GM23338 (cell line): Measurements from ENCODE around the gene LRBA. TPM values are rescaled to one million over a fixed set of nuclear protein-coding genes. Genes with fewer than 3 reads are reported as not detected.

ENCODE experiments used
- ATAC-seq: fragments of 200-7000 bp; cut with Tn5 transposase; 3 replicates; pipeline ENCODE4 v1.9.1; 2020
- DNase-seq: peaks from one replicate; pipeline ENCODE4 v3.0.0-alpha.2; 2015; ENCODE audit warnings: low spot score
- H2AFZ ChIP-seq: fragments of 200-600 bp; sonication (generic); 2 replicates; pipeline ENCODE4 v1.8.0; 2016; ENCODE audit warnings: antibody characterized with exemption, mild to moderate bottlenecking, moderate library complexity
- H3F3A ChIP-seq: fragments of 200-600 bp; sonication (generic); replicated peaks from 2 replicates; pipeline ENCODE4 v1.8.0; 2017; ENCODE audit warnings: antibody characterized with exemption, mixed run types, low read depth
- H3K27ac ChIP-seq: fragments of 200-600 bp; sonication (generic); 2 replicates; pipeline ENCODE4 v1.6.1; 2016; ENCODE audit warnings: low read depth
- H3K27me3 ChIP-seq: fragments of 200-600 bp; sonication (generic); 2 replicates; pipeline ENCODE4 v1.8.0; 2016; ENCODE audit warnings: mild to moderate bottlenecking, mixed run types, moderate library complexity; ENCODE audit not compliant: insufficient read depth
- H3K36me3 ChIP-seq: fragments of 200-600 bp; sonication (generic); 2 replicates; pipeline ENCODE4 v1.8.0; 2016; ENCODE audit warnings: mild to moderate bottlenecking; ENCODE audit not compliant: insufficient read depth
- H3K4me1 ChIP-seq: fragments of 200-600 bp; sonication (generic); 2 replicates; pipeline ENCODE4 v1.8.0; 2016; ENCODE audit warnings: mild to moderate bottlenecking, moderate library complexity; ENCODE audit not compliant: insufficient read depth
- H3K4me2 ChIP-seq: fragments of 200-600 bp; sonication (generic); 2 replicates; pipeline ENCODE4 v1.7.1; 2017; ENCODE audit warnings: mixed run types
- H3K4me3 ChIP-seq: fragments of 200-600 bp; sonication (generic); 2 replicates; pipeline ENCODE4 v1.6.1; 2016; ENCODE audit warnings: mixed run types
- H3K79me2 ChIP-seq: fragments of 200-600 bp; sonication (generic); replicated peaks from 2 replicates; pipeline ENCODE4 v1.8.0; 2017; ENCODE audit warnings: mild to moderate bottlenecking; ENCODE audit not compliant: insufficient read depth
- H3K9me2 ChIP-seq: fragments of 200-600 bp; sonication (generic); 2 replicates; pipeline ENCODE4 v1.8.0; 2017; ENCODE audit not compliant: insufficient read depth
- H4K20me1 ChIP-seq: fragments of 200-600 bp; sonication (generic); replicated peaks from 2 replicates; pipeline ENCODE4 v1.8.0; 2017; ENCODE audit warnings: mild to moderate bottlenecking; ENCODE audit not compliant: insufficient read depth
- H3K27ac Mint-ChIP-seq: 2 replicates; pipeline ENCODE4 v1.8.0; 2020; ENCODE audit warnings: inconsistent platforms, mild to moderate bottlenecking, moderate library complexity, mixed read lengths
- H3K27me3 Mint-ChIP-seq: 3 replicates; pipeline ENCODE4 v1.8.0; 2022; ENCODE audit warnings: low read depth, mild to moderate bottlenecking, moderate library complexity, mixed read lengths, inconsistent platforms; ENCODE audit not compliant: insufficient read depth, poor library complexity
- H3K36me3 Mint-ChIP-seq: 3 replicates; pipeline ENCODE4 v1.8.0; 2021; ENCODE audit warnings: low read depth, mild to moderate bottlenecking, inconsistent platforms, moderate library complexity, mixed read lengths
- H3K4me1 Mint-ChIP-seq: 3 replicates; pipeline ENCODE4 v1.8.0; 2020; ENCODE audit warnings: mild to moderate bottlenecking, inconsistent platforms, mixed read lengths
- H3K4me3 Mint-ChIP-seq: 3 replicates; pipeline ENCODE4 v1.8.0; 2021; ENCODE audit warnings: moderate library complexity, mild to moderate bottlenecking, inconsistent platforms, mixed read lengths
- H3K9me3 Mint-ChIP-seq: 3 replicates; pipeline ENCODE4 v1.8.0; 2020; ENCODE audit warnings: moderate library complexity, mild to moderate bottlenecking, inconsistent platforms, mixed read lengths
- CREB1 ChIP-seq: fragments of 250-450 bp; sonication (Bioruptor Pico); IDR thresholded peaks from 2 replicates; pipeline ENCODE4 v1.5.0; 2020; ENCODE audit warnings: low read depth, mild to moderate bottlenecking, moderate library complexity
- ETS1 ChIP-seq: IDR thresholded peaks from 2 replicates; pipeline ENCODE4 v1.6.1; 2016; ENCODE audit warnings: antibody characterized with exemption
- EZH2 ChIP-seq: fragments of 200-600 bp; sonication (generic); IDR thresholded peaks from one replicate; pipeline ENCODE4 v1.8.0; 2017; ENCODE audit warnings: antibody characterized with exemption, mild to moderate bottlenecking, low read depth; ENCODE audit not compliant: unreplicated experiment
- EZH2phosphoT487 ChIP-seq: fragments of 200-600 bp; sonication (generic); IDR thresholded peaks from one replicate; pipeline ENCODE4 v1.8.1; 2018; ENCODE audit warnings: antibody characterized with exemption; ENCODE audit not compliant: unreplicated experiment
- JUNB ChIP-seq: IDR thresholded peaks from one replicate; pipeline ENCODE4 v1.6.1; 2016; ENCODE audit warnings: antibody characterized with exemption; ENCODE audit not compliant: unreplicated experiment
- NANOG ChIP-seq: IDR thresholded peaks from 2 replicates; pipeline ENCODE4 v1.6.1; 2016; ENCODE audit warnings: antibody characterized with exemption, borderline replicate concordance
- POLR2AphosphoS5 ChIP-seq: IDR thresholded peaks from 2 replicates; pipeline ENCODE4 v1.6.1; 2016; ENCODE audit warnings: antibody characterized with exemption, low read depth
- REST ChIP-seq: IDR thresholded peaks from one replicate; pipeline ENCODE4 v1.6.1; 2018; ENCODE audit warnings: antibody characterized with exemption; ENCODE audit not compliant: unreplicated experiment
- STAT1 ChIP-seq: IDR thresholded peaks from one replicate; pipeline ENCODE4 v1.6.1; 2016; ENCODE audit warnings: antibody characterized with exemption; ENCODE audit not compliant: unreplicated experiment
- ZNF114 ChIP-seq: fragments of 250-450 bp; sonication (Bioruptor Pico); IDR thresholded peaks from 2 replicates; pipeline ENCODE4 v1.5.0; 2020; ENCODE audit warnings: mild to moderate bottlenecking, moderate library complexity
- polyA plus RNA-seq: library from polyadenylated mRNA; unstranded; fragments of >200 nt; fragmentation: Nextera tagmentation; extraction: Ambion mirVana; gene quantifications from 2 replicates; pipeline ENCODE4 v1.2.1, GENCODE V29; 2016
- total RNA-seq: library from RNA; depleted of rRNA; stranded (reverse); fragments of >200 nt; shearing (Covaris generic); gene quantifications from 2 replicates; pipeline ENCODE4 v1.2.3, GENCODE V29; 2014
- TF ChIP-seq, protein P1 (sequence below): fragments of 250-450 bp; sonication (Bioruptor Pico); IDR thresholded peaks from 2 replicates; pipeline ENCODE4 v1.5.0; 2020; ENCODE audit warnings: mild to moderate bottlenecking, moderate library complexity

The LRBA gene
- total and polyA plus RNA-seq, 2 experiments from 2014 or later: 23.3 to 126 TPM

GRCh38 chr4:150534818-150535217 lies 480.3 kb downstream of the LRBA start:
- Histone ChIP-seq H3K27ac (no peak overlapping the region), H3K79me2 (no peaks in the 10 kb centered on the region), H3K27me3 (no peaks in the 10 kb centered on the region), H3K4me1 (peaks cover 10% of the 10 kb centered on the region; the same call in 1 of the 2 replicates), H2AFZ (no peak overlapping the region), H4K20me1 (no peaks in the 10 kb centered on the region), H3K9me2 (no peaks in the 10 kb centered on the region), H3F3A (no peaks in the 10 kb centered on the region), H3K36me3 (no peaks in the 10 kb centered on the region), H3K4me3 (no peak overlapping the region), H3K4me2 (no peak overlapping the region)
- no peak for ATAC-seq
- TF ChIP-seq EZH2phosphoT487: no peak
- no peak for TF ChIP-seq ZNF114 (CRISPR knock-in tag)
- TF ChIP-seq, protein P1, sequence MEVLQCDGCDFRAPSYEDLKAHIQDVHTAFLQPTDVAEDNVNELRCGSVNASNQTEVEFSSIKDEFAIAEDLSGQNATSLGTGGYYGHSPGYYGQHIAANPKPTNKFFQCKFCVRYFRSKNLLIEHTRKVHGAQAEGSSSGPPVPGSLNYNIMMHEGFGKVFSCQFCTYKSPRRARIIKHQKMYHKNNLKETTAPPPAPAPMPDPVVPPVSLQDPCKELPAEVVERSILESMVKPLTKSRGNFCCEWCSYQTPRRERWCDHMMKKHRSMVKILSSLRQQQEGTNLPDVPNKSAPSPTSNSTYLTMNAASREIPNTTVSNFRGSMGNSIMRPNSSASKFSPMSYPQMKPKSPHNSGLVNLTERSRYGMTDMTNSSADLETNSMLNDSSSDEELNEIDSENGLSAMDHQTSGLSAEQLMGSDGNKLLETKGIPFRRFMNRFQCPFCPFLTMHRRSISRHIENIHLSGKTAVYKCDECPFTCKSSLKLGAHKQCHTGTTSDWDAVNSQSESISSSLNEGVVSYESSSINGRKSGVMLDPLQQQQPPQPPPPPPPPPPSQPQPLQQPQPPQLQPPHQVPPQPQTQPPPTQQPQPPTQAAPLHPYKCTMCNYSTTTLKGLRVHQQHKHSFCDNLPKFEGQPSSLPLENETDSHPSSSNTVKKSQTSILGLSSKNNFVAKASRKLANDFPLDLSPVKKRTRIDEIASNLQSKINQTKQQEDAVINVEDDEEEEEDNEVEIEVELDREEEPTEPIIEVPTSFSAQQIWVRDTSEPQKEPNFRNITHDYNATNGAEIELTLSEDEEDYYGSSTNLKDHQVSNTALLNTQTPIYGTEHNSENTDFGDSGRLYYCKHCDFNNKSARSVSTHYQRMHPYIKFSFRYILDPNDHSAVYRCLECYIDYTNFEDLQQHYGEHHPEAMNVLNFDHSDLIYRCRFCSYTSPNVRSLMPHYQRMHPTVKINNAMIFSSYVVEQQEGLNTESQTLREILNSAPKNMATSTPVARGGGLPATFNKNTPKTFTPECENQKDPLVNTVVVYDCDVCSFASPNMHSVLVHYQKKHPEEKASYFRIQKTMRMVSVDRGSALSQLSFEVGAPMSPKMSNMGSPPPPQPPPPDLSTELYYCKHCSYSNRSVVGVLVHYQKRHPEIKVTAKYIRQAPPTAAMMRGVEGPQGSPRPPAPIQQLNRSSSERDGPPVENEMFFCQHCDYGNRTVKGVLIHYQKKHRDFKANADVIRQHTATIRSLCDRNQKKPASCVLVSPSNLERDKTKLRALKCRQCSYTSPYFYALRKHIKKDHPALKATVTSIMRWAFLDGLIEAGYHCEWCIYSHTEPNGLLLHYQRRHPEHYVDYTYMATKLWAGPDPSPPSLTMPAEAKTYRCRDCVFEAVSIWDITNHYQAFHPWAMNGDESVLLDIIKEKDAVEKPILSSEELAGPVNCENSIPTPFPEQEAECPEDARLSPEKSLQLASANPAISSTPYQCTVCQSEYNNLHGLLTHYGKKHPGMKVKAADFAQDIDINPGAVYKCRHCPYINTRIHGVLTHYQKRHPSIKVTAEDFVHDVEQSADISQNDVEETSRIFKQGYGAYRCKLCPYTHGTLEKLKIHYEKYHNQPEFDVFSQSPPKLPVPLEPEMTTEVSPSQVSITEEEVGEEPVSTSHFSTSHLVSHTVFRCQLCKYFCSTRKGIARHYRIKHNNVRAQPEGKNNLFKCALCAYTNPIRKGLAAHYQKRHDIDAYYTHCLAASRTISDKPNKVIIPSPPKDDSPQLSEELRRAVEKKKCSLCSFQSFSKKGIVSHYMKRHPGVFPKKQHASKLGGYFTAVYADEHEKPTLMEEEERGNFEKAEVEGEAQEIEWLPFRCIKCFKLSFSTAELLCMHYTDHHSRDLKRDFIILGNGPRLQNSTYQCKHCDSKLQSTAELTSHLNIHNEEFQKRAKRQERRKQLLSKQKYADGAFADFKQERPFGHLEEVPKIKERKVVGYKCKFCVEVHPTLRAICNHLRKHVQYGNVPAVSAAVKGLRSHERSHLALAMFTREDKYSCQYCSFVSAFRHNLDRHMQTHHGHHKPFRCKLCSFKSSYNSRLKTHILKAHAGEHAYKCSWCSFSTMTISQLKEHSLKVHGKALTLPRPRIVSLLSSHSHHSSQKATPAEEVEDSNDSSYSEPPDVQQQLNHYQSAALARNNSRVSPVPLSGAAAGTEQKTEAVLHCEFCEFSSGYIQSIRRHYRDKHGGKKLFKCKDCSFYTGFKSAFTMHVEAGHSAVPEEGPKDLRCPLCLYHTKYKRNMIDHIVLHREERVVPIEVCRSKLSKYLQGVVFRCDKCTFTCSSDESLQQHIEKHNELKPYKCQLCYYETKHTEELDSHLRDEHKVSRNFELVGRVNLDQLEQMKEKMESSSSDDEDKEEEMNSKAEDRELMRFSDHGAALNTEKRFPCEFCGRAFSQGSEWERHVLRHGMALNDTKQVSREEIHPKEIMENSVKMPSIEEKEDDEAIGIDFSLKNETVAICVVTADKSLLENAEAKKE (CRISPR knock-in tag): no peak
- no peak for TF ChIP-seq CREB1 (CRISPR knock-in tag)
- no peak for TF ChIP-seq JUNB
- TF ChIP-seq NANOG: no peak
- TF ChIP-seq POLR2AphosphoS5: no peak
- TF ChIP-seq EZH2: no peak
- TF ChIP-seq REST: no peak
- TF ChIP-seq STAT1: no peak
- no peak for TF ChIP-seq ETS1
- DNase-seq: no peak
- H3K4me1 Mint-ChIP-seq: peaks cover 6% of the 10 kb centered on the region
- no peak overlapping the region for H3K27ac Mint-ChIP-seq
- no peaks in the 10 kb centered on the region for H3K9me3 Mint-ChIP-seq
- H3K4me3 Mint-ChIP-seq: no peak overlapping the region
- H3K27me3 Mint-ChIP-seq: peaks cover 2% of the 10 kb centered on the region
- H3K36me3 Mint-ChIP-seq: no peaks in the 10 kb centered on the region
